MM.1S (cell line): ENCODE measurements around the gene CABLES1.

Source experiments
- DNase-seq: peaks from one replicate; pipeline ENCODE4 v3.0.0-alpha.2; 2015
- H2AFZ ChIP-seq: fragments of 300-600 bp; sonication (generic); 2 replicates; pipeline ENCODE4 v1.6.0; 2016; ENCODE audit warnings: antibody characterized with exemption, low read length
- H3F3A ChIP-seq: fragments of 300-600 bp; sonication (generic); 2 replicates; pipeline ENCODE4 v1.6.1; 2016; ENCODE audit warnings: mild to moderate bottlenecking, antibody characterized with exemption, low read length, moderate library complexity, mixed read lengths; ENCODE audit not compliant: insufficient read depth
- H3K27ac ChIP-seq: fragments of 300-600 bp; sonication (generic); 2 replicates; pipeline ENCODE4 v1.5.1; 2016; ENCODE audit warnings: mild to moderate bottlenecking, low read length
- H3K27me3 ChIP-seq: fragments of 300-600 bp; sonication (generic); replicated peaks from 2 replicates; pipeline ENCODE4 v1.6.0; 2016; ENCODE audit warnings: low read length; ENCODE audit not compliant: insufficient read depth
- H3K36me3 ChIP-seq: fragments of 300-600 bp; sonication (generic); replicated peaks from 2 replicates; pipeline ENCODE4 v1.6.1; 2016; ENCODE audit warnings: mild to moderate bottlenecking, low read length, mixed read lengths; ENCODE audit not compliant: insufficient read depth
- H3K4me1 ChIP-seq: fragments of 300-600 bp; sonication (generic); 2 replicates; pipeline ENCODE4 v1.6.1; 2016; ENCODE audit warnings: low read length, mixed read lengths
- H3K4me2 ChIP-seq: fragments of 300-600 bp; sonication (generic); 2 replicates; pipeline ENCODE4 v1.6.0; 2016; ENCODE audit warnings: low read depth, low read length
- H3K4me3 ChIP-seq: fragments of 300-600 bp; sonication (generic); 2 replicates; pipeline ENCODE4 v1.5.1; 2016; ENCODE audit warnings: low read length, mixed read lengths
- H3K79me2 ChIP-seq: fragments of 300-600 bp; sonication (generic); 2 replicates; pipeline ENCODE4 v1.6.1; 2016; ENCODE audit warnings: mixed run types, low read length, mixed read lengths
- H3K9ac ChIP-seq: fragments of 300-600 bp; sonication (generic); 2 replicates; pipeline ENCODE4 v1.6.1; 2016; ENCODE audit warnings: low read length, mixed read lengths
- H3K9me2 ChIP-seq: fragments of 300-600 bp; sonication (generic); replicated peaks from 2 replicates; pipeline ENCODE4 v1.6.1; 2016; ENCODE audit warnings: mild to moderate bottlenecking, low read length, mixed read lengths; ENCODE audit not compliant: insufficient read depth
- H3K9me3 ChIP-seq: fragments of 300-600 bp; sonication (generic); replicated peaks from 2 replicates; pipeline ENCODE4 v1.6.1; 2016; ENCODE audit warnings: mild to moderate bottlenecking, low read length, mixed read lengths; ENCODE audit not compliant: insufficient read depth
- H4K20me1 ChIP-seq: fragments of 300-600 bp; sonication (generic); 2 replicates; pipeline ENCODE4 v1.6.1; 2016; ENCODE audit warnings: mild to moderate bottlenecking, low read length, moderate library complexity, mixed read lengths; ENCODE audit not compliant: insufficient read depth
- EZH2 ChIP-seq: fragments of 300-600 bp; sonication (generic); optimal IDR thresholded peaks from 2 replicates; pipeline ENCODE3; 2017; ENCODE audit warnings: low read depth, mild to moderate bottlenecking, antibody characterized with exemption, low read length, mixed read lengths
- EZH2phosphoT487 ChIP-seq: fragments of 300-600 bp; sonication (generic); IDR thresholded peaks from 2 replicates; pipeline ENCODE4 v1.6.1; 2018; ENCODE audit warnings: antibody characterized with exemption, low read length
- TF ChIP-seq, protein P1 (sequence below): fragments of 300-600 bp; sonication (generic); IDR thresholded peaks from 2 replicates; pipeline ENCODE4 v1.5.1; 2016; ENCODE audit warnings: antibody characterized with exemption, low read length, mixed read lengths

CABLES1 gene

GRCh38 chr18:23193742-23194141, 58.5 kb downstream of the CABLES1 start:
- Histone ChIP-seq H3K4me2 (peak overlapping the region; percentile 83), H3K9ac (peak overlapping the region; percentile 58), H3K27me3 (no peaks in the 10 kb centered on the region), H3K36me3 (peaks cover 11% of the 10 kb centered on the region), H4K20me1 (no peaks in the 10 kb centered on the region), H3K27ac (peak overlapping the region; percentile 99), H3F3A (peaks cover 50% of the 10 kb centered on the region), H2AFZ (0 out of 2 replicates have a peak overlapping the region, but pooled peaks have one; percentile 14), H3K79me2 (peaks cover 68% of the 10 kb centered on the region), H3K4me3 (peak overlapping the region; percentile 36; the same call in 1 of the 2 replicates), H3K9me2 (no peaks in the 10 kb centered on the region), H3K9me3 (no peaks in the 10 kb centered on the region), H3K4me1 (peaks cover 55% of the 10 kb centered on the region)
- TF ChIP-seq, protein P1, sequence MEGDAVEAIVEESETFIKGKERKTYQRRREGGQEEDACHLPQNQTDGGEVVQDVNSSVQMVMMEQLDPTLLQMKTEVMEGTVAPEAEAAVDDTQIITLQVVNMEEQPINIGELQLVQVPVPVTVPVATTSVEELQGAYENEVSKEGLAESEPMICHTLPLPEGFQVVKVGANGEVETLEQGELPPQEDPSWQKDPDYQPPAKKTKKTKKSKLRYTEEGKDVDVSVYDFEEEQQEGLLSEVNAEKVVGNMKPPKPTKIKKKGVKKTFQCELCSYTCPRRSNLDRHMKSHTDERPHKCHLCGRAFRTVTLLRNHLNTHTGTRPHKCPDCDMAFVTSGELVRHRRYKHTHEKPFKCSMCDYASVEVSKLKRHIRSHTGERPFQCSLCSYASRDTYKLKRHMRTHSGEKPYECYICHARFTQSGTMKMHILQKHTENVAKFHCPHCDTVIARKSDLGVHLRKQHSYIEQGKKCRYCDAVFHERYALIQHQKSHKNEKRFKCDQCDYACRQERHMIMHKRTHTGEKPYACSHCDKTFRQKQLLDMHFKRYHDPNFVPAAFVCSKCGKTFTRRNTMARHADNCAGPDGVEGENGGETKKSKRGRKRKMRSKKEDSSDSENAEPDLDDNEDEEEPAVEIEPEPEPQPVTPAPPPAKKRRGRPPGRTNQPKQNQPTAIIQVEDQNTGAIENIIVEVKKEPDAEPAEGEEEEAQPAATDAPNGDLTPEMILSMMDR, result no peak
- TF ChIP-seq EZH2phosphoT487 (no peak), EZH2 (no peak)
- peak; percentile 23 for DNase-seq

GRCh38 chr18:23194155-23194996, 59.1 kb downstream of the CABLES1 start:
- Histone ChIP-seq H3K4me3 (peak overlapping the region; percentile 36), H3K79me2 (peaks cover 68% of the 10 kb centered on the region), H3K4me2 (peak overlapping the region; percentile 83), H3K9me3 (no peaks in the 10 kb centered on the region), H4K20me1 (no peaks in the 10 kb centered on the region), H3K9me2 (no peaks in the 10 kb centered on the region), H3K27ac (peak overlapping the region; percentile 99), H3K36me3 (peaks cover 10% of the 10 kb centered on the region), H3K9ac (peak overlapping the region; percentile 58), H2AFZ (peak overlapping the region; percentile 14; the same call in 1 of the 2 replicates), H3F3A (peaks cover 50% of the 10 kb centered on the region), H3K4me1 (peaks cover 55% of the 10 kb centered on the region), H3K27me3 (no peaks in the 10 kb centered on the region)
- TF ChIP-seq EZH2, result no peak
- TF ChIP-seq, protein P1, result no peak
- TF ChIP-seq EZH2phosphoT487, result no peak
- peak; percentile 61 for DNase-seq

DNA sequence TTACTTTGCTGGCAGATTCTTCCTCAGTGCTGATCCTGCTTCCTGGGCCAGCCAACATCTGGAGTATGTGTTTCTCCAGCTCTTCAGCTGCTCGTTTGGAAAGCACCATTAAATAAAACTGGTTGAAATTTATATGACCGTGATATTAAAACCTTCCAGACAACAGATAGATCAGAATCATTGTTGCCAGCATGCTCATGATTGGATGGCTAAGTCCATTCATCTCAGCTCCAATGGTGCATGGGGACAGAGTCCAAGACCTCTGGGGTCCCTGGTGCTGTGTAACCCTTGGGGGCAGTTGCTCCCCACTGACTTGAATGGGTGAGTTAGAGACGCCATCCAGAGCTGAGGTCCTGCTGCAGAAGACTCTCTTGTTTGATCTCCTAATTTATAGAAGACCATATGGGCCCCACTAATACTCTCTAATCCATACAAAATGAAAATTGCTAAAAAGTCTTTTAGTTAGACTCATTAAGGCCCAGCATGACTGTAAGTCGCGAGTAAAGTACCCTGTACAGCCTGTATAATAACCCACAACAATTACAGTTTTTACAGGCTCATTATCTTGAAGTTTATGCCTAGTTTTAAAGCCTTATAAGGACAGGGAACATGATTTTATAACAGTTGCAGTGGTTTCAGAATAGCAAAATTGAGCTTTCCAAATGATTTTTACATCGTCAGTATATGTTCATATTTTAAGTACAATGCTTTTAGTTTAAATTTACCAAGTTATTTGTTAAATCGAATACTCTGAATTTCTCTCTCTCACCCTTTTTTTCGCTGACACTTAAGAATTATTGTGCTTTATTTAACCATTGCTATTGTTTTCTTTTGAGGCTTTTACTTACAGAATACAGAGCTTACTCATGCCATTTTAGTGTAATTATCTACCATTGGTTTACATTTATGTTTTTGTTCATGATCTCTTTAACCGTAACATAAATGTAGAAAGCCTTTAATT, 60.0 kb downstream of the CABLES1 start:
- Histone ChIP-seq H4K20me1 (no peaks in the 10 kb centered on the region), H3K9ac (peak overlapping the region; percentile 58), H2AFZ (no peak overlapping the region; the same call in 1 of the 2 replicates), H3F3A (peaks cover 50% of the 10 kb centered on the region), H3K4me1 (peaks cover 51% of the 10 kb centered on the region), H3K9me3 (no peaks in the 10 kb centered on the region), H3K79me2 (peaks cover 61% of the 10 kb centered on the region), H3K27me3 (no peaks in the 10 kb centered on the region), H3K4me2 (peak overlapping the region; percentile 83), H3K27ac (peak overlapping the region; percentile 99), H3K36me3 (peaks cover 10% of the 10 kb centered on the region), H3K4me3 (peak overlapping the region; percentile 36), H3K9me2 (no peaks in the 10 kb centered on the region)
- DNase-seq, result peak; percentile 3
- TF ChIP-seq, protein P1, result no peak
- TF ChIP-seq EZH2phosphoT487 (no peak), EZH2 (no peak)
